Upper lobe of left lung (tissue), 6 donors: ENCODE measurements around the gene SNAI1. TPM values are rescaled to one million over a fixed set of nuclear protein-coding genes. Genes with fewer than 3 reads are reported as not detected.

Experiments used
- ATAC-seq, 2 donors: fragments of 200-7000 bp; cut with Tn5 transposase; one replicate each; pipeline ENCODE4 v1.9.1; 2022; ENCODE audit warnings: mild to moderate bottlenecking in 2 of 2, moderate library complexity in 2 of 2; ENCODE audit not compliant: low FRiP score in 2 of 2
- DNase-seq, 2 donors: peaks; one replicate each; pipeline ENCODE4 v3.0.0-alpha.2; 2019 to 2020
- H3K27ac ChIP-seq, 4 donors: fragments of 200-600 bp; sonication (generic); one replicate each; pipeline ENCODE4 v1.5.1; 2016 to 2019
- H3K27me3 ChIP-seq, 4 donors: fragments of 200-600 bp; sonication (generic); one replicate each; pipeline ENCODE4 v1.5.1; 2017 to 2019
- H3K36me3 ChIP-seq, 4 donors: fragments of 200-600 bp; sonication (generic); one replicate each; pipeline ENCODE4 v1.5.1; 2016 to 2019
- H3K4me1 ChIP-seq, 4 donors: fragments of 200-600 bp; sonication (generic); one replicate each; pipeline ENCODE4 v1.5.1; 2018 to 2019
- H3K4me3 ChIP-seq, 4 donors: fragments of 200-600 bp; sonication (generic); one replicate each; pipeline ENCODE4 v1.5.1; 2017 to 2019; ENCODE audit warnings: mild to moderate bottlenecking in 2 of 4, moderate library complexity in 1 of 4
- H3K9me3 ChIP-seq, 4 donors: fragments of 200-600 bp; sonication (generic); one replicate each; pipeline ENCODE4 v1.5.1; 2018 to 2019
- CTCF ChIP-seq, 6 experiments: fragments of 450-650 bp in 4 of 6; fragments of 200-600 bp in 2 of 6; sonication (generic) in 2 of 6; IDR thresholded peaks; one replicate each; pipeline ENCODE4 v1.5.1; 2016 to 2019; ENCODE audit warnings: antibody characterized with exemption in 6 of 6
- EP300 ChIP-seq, 4 donors: sonication (generic); formaldehyde crosslinking; IDR thresholded peaks; one replicate each; pipeline ENCODE4 v1.5.1; 2017; ENCODE audit warnings: antibody characterized with exemption in 4 of 4, control low read depth in 2 of 4
- POLR2A ChIP-seq, 4 donors: fragments of 450-650 bp; IDR thresholded peaks; one replicate each; pipeline ENCODE4 v1.5.1; 2016 to 2017; ENCODE audit warnings: antibody characterized with exemption in 4 of 4, mild to moderate bottlenecking in 2 of 4
- POLR2AphosphoS5 ChIP-seq, 2 donors: sonication (generic); formaldehyde crosslinking; IDR thresholded peaks; one replicate each; pipeline ENCODE4 v1.5.1; 2017; ENCODE audit warnings: antibody characterized with exemption in 2 of 2
- WGBS, 2 donors: methylation state at CpG; one replicate each; pipeline ENCODE4 v1.1.5; 2017 to 2018; 5-methylcytosine and 5-hydroxymethylcytosine counted together
- total RNA-seq, 6 donors: library from RNA; depleted of rRNA in 4 of 6; stranded (reverse); fragments of >200 nt in 4 of 6; gene quantifications; one replicate each; pipeline versions ENCODE4 v1.1.0 to v1.2.1, GENCODE V29; 2016 to 2021
- donor health status: DM: no; HTN: no; CAD: no; lungs with moderate emphysema.
- donor health status: DM: no; HTN: yes; CAD: no; lungs with severe emphysema.

The SNAI1 gene
- total RNA-seq, 6 donors from 2014 or later, result 3.9 to 11.0 (median 5.1) TPM

DNA sequence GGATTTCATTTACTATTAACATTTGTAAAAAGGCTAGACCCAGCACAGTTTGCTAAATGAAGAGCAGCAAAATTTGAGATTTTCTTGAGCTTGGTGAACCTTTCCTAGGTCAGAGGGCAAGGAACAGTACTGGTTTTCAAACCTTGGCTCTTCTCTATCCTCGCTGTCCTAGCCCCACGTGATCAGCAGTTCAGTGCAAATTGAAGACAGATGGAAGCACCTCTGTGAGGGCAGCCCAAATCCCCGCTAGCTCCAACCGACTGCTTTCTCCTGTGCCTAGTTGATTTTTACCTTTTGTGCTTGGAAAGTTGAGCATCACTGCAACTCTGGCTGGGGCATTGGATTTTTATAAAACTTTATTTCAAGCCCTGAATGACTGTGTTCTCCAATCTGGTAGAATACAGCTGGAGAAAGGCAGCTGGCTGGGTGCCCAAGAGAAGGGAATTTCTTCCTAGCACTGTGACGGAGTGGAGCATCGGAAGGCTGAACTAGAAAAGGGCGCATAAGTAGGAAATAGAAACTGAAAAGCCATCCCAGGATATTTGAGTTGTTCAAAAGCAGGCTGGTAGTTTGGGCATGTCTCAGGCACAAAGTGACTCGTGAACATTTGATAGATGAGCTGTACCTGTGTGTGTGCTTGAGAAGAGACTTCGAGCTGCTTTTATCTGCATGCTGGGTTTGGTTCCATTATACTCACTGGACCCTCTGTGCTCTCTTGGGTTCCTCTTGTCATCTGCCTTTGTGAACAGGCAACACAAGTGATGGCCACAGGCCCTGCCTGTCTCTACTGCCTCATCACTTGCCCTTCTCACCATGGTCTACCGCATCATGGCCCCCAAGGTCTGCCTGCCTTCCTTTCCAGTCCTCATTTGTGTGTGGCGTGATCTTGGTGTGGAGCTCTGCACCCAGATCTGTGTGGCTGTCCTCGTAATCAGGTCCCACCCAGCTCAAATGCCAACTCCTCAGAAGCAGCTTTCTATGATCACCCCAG lies 44.3 kb upstream of the SNAI1 start:
- Histone ChIP-seq H3K9me3 (no peaks in the 10 kb centered on the region), H3K4me3 (peak overlapping the region in 1 of 4 donors; percentile 86), H3K4me1 (peaks cover 30 to 59% (median 41%) of the 10 kb centered on the region in 4 donors), H3K27ac (peak overlapping the region; percentile 12 to 96 (median 32)), H3K36me3 (peaks cover 7 to 35% (median 12%) of the 10 kb centered on the region in 4 donors), H3K27me3 (peaks cover 0 to 2% (median 0%) of the 10 kb centered on the region in 4 donors)
- WGBS, 2 donors, result 58 to 60% methylated on average over 12 of the region's 12 CpGs
- no peak for ATAC-seq
- no peak for DNase-seq
- no peak for TF ChIP-seq EP300 (IDR thresholded peaks at IDR 0.05)

GRCh38 chr20:49941456-49941855 lies 41.3 kb upstream of the SNAI1 start:
- peak in 1 of 2 donors; percentile 52 for DNase-seq
- WGBS, 2 donors, result 96 to 98% methylated on average over 15 of the region's 15 CpGs
- TF ChIP-seq CTCF (IDR thresholded peaks at IDR 0.05), result no peak
- no peak for TF ChIP-seq POLR2A (IDR thresholded peaks at IDR 0.05)
- TF ChIP-seq POLR2AphosphoS5 (IDR thresholded peaks at IDR 0.05), result no peak
- TF ChIP-seq EP300 (IDR thresholded peaks at IDR 0.05), result no peak
- no peak for ATAC-seq
- Histone ChIP-seq H3K9me3 (no peaks in the 10 kb centered on the region), H3K27ac (no peak overlapping the region), H3K4me3 (no peak overlapping the region), H3K27me3 (no peaks in the 10 kb centered on the region), H3K36me3 (peaks cover 23 to 62% (median 32%) of the 10 kb centered on the region in 4 donors), H3K4me1 (peaks cover 21 to 59% (median 35%) of the 10 kb centered on the region in 4 donors)

DNA sequence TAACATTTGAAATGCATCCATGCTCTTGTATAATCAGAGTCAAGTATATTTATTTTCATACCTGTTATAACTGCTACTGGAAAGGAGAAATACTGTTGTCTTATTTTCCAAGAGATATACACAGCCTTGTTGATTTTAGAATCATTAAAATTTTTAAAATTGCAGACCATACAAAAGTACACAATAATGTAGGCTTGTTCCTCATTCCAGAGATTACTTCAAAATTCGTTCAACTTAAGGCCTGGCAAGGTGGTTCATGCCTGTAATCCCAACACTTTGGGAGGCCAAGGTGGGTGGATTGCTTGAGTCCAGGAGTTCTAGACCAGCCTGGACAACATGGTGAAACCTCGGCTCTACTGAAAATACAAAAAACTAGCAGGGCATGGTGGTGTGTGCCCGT lies 40.5 kb upstream of the SNAI1 start:
- DNase-seq, result no peak
- no peak for ATAC-seq
- Histone ChIP-seq H3K36me3 (peaks cover 27 to 70% (median 39%) of the 10 kb centered on the region in 4 donors), H3K4me3 (no peak overlapping the region), H3K27me3 (no peaks in the 10 kb centered on the region), H3K9me3 (no peaks in the 10 kb centered on the region), H3K27ac (no peak overlapping the region), H3K4me1 (peaks cover 21 to 55% (median 32%) of the 10 kb centered on the region in 4 donors)
- TF ChIP-seq POLR2AphosphoS5 (IDR thresholded peaks at IDR 0.05) (no peak), CTCF (IDR thresholded peaks at IDR 0.05) (no peak), POLR2A (IDR thresholded peaks at IDR 0.05) (no peak), EP300 (IDR thresholded peaks at IDR 0.05) (no peak)
- WGBS, 2 donors, result 70 to 79% methylated on average over 3 of the region's 3 CpGs

DNA sequence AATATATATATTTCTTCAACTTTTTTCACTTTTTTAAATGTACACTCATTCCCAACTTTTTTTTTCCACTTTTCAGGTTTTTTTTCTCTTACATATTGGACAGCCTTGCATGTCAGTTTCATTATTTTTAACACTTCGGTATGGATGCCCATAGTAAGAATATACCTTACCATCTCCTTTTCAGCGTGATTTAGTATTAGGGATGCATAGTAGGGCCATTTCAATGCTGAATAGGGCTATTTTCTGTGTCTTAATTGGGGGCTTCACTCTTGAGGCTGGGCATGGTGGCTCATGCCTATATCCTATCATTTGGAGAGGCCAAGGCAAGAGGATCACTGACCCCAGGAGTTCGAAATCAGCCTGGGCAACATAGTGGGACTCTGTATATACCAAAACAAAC lies 39.8 kb upstream of the SNAI1 start:
- Histone ChIP-seq H3K36me3 (peaks cover 27 to 73% (median 41%) of the 10 kb centered on the region in 4 donors), H3K4me1 (peaks cover 14 to 49% (median 25%) of the 10 kb centered on the region in 4 donors), H3K27ac (no peak overlapping the region), H3K9me3 (no peaks in the 10 kb centered on the region), H3K27me3 (no peaks in the 10 kb centered on the region), H3K4me3 (no peak overlapping the region)
- 94 to 96% methylated on average over 3 of the region's 3 CpGs for WGBS, 2 donors
- no peak for DNase-seq
- no peak for TF ChIP-seq EP300 (IDR thresholded peaks at IDR 0.05)
- TF ChIP-seq CTCF (IDR thresholded peaks at IDR 0.05), result no peak
- no peak for ATAC-seq

GRCh38 chr20:49945306-49945700 lies 37.5 kb upstream of the SNAI1 start:
- Histone ChIP-seq H3K4me1 (peaks cover 0 to 27% (median 11%) of the 10 kb centered on the region in 4 donors), H3K9me3 (no peaks in the 10 kb centered on the region), H3K27ac (no peak overlapping the region), H3K4me3 (no peak overlapping the region), H3K27me3 (no peaks in the 10 kb centered on the region), H3K36me3 (peaks cover 42 to 88% (median 64%) of the 10 kb centered on the region in 4 donors)
- ATAC-seq, result no peak
- no peak for TF ChIP-seq EP300 (IDR thresholded peaks at IDR 0.05)
- DNase-seq, result no peak
- 85 to 87% methylated on average over 3 of the region's 3 CpGs for WGBS, 2 donors
